Hindlimb muscle (tissue), 1 donor: Measurements from ENCODE around the gene ZHX3. TPM values are rescaled to one million over a fixed set of nuclear protein-coding genes. Genes with fewer than 3 reads are reported as not detected.

ENCODE experiments used
- DNase-seq: peaks from one replicate; pipeline ENCODE4 v3.0.0-alpha.2; 2013
- polyA plus RNA-seq: library from polyadenylated mRNA; unstranded; fragments of 120-200 nt; gene quantifications from one replicate; pipeline ENCODE4 v1.2.1, GENCODE V29; 2013; ENCODE audit not compliant: insufficient read length

ZHX3 gene
- polyA plus RNA-seq, 1 donor = 9.2 TPM

DNA sequence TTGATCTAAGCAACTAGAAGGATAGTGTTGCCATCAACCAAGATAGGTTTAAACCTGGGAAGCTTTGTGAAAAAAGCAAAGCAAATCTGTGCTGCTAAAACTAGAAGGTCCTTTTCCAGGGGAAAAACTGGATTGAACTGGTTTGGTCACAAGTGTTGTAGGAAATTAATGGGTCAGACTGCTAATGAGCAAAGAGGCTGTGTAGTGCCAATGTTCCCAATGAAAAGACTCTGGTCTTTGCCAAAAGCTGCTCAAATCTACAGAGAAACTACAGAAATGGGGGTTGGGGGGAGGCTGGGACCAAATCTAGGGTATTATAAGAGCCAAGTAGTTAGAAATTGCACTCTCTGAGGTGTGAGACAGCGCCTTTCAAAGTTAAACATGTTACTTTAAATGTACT is 95.2 kb downstream of the ZHX3 start:
- no peak for DNase-seq

DNA sequence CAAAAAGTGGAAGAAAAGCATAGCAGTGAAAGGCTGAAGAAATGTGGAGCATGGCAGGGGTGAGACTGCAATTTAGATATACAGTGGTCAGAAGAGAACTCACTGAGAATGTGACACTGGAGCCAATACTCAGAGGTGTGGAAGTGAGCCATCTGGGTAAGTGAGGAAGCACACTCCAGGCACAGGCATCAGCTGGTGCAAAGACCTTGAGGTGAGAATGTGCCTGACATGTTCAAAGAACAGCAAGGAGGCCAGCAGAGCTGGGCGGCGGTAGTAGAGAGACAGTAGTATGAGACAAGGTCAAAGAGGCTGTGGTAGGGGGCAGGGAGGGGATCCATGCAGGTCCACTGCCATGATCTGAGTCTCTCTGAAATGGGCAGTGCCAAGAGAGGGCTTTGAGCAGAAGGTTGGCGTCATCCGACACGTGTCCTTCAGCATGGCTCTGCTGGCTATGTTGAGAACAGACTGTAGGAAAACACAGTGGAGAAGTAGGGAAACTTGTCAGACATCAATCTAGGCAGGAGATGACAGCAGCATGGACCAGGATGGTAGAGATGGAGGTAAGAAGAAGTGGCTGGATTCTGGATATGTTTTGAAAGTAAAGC is 95.8 kb downstream of the ZHX3 start:
- DNase-seq = no peak

DNA sequence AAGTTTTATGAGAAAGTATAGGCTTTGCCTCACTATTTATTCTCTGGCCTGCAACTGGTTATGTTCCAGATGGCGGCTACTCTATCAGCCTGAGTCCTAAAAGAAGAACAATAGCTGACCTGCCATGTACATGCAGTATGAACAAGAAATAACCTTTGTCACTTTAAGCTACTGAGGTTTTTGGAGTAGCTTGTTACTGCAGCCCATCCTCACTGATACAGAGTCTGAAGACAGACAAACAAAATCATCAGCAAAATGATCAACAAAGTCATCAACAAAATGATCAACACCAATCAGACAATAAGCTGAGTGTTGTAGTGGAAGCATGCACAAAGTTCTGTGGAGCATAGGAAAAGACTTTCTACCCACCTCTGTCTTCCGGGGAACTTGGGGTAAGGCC is 97.7 kb downstream of the ZHX3 start:
- DNase-seq = no peak

DNA sequence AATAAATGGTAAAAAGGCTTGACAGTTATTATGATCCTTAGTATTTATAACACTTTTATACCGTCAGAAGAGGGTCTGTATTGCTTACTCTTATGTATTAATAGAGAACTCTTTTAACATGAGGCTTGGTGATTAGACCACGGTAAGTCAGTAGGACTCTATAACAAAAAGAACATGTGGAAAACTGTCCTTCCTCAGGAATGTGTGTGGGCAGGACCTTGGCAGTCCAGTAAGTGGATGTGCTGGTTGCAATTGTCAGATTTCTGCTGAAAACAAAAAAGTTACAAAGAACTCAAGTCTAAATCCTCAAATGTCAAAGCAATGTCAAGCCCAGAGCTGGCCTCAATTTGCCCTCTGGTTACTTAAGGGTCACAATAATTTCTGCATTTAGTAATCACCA is 99.1 kb downstream of the ZHX3 start:
- DNase-seq = no peak

DNA sequence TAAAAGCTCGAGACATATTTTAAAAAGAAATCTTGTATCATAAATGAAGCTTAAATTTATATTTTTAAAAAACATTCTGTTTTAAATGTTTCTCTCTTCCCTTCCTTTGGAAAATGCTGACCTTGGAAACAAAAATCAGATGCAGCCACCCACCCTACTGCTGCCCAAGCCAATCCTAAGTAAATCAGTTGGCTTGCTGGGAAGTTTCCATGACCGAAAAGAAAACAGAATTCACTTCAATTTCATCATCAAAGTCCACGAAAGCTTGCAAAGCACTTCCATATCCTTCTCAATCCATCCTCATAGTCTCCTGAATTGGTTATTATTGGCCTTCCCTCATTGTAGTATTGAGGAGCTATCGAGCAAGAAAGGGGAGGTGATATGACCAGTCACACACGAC is 100.1 kb downstream of the ZHX3 start:
- no peak for DNase-seq

DNA sequence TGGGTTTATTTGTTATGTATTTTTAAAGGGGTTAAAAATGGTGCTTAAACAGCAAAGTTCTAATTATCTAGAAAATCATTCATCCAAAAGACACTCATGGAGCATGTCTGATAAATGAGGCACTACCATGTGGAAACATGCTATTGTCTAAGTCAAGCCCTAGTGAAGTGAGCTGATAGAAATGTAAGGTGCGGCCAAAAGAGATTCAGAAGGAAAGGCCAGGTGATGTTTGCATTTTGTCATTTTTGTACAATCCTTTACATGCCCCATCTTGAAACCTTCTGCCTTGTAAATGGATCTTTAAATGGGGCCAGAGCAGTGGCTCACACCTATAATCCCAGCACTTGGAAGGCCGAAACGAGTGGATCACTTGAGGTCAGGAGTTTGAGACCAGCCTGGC is 102.9 kb downstream of the ZHX3 start:
- DNase-seq = no peak

DNA sequence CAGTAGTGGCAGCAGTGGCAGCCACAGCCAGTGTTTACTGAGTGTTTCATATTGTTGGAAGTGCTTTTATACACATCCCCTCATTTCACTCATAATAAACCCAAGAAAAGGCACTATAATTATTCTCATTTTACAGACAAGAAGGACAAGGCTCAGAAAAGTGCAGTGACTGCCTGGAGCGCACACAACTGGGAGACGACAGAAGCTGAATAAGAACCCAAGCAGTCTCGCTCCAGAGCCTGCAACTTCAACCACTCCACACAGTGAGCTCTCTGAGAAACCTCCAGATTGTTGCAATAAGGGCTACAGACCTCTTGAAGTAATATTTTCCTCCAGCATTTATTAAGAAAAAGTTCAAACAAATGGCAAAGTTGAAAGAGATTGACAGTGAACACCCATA is 103.3 kb downstream of the ZHX3 start:
- DNase-seq = no peak

DNA sequence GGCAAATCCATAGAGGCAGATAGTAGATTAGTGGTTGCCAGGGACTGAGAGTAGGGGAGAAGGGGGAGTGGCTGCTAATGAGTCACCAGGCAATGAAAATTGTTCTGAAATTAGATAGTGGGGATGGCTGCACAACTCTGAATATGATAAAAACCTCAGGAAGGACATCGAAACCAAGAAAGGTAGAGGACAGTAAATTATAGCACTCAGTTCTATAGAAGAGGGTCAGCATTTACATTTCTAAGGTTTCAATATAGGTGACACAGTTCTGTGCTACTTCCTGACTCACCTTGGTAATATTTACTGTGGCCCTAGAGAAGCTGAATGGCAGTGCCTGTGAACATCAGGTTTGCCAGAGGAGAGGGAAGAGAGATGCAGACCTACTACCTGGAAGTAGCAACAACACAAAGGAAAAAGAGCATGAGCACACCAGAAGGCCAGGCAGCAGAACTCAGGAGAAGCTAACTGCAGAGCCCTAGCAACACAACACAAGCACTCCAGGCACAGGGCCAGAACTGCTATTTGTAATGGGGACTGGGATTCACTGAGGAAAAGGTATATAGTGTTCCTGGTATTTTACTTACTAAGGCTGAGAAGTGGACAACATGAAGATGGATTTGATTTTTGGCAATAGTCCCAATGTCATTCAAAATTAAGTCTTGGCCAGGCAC is 104.2 kb downstream of the ZHX3 start:
- no peak for DNase-seq

DNA sequence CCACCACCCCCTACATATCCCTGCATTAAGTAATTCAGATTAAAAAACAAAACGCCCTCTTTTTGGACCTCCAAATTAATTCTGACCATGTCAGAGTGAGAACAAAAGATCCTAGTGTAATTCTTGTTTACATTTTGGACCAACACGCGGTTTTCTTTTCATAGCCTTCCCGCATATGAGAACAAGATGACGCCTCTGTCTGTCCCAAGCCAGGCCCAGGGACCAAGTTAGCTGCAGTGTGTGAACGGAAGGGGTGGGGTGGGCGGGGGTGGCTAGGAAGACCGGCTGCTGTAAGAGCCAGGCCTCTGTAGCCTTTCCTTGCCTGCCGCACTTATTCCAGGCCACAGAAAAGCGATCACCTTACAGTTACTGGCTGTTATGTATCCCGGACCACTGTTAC is 112.2 kb downstream of the ZHX3 start:
- DNase-seq = no peak

DNA sequence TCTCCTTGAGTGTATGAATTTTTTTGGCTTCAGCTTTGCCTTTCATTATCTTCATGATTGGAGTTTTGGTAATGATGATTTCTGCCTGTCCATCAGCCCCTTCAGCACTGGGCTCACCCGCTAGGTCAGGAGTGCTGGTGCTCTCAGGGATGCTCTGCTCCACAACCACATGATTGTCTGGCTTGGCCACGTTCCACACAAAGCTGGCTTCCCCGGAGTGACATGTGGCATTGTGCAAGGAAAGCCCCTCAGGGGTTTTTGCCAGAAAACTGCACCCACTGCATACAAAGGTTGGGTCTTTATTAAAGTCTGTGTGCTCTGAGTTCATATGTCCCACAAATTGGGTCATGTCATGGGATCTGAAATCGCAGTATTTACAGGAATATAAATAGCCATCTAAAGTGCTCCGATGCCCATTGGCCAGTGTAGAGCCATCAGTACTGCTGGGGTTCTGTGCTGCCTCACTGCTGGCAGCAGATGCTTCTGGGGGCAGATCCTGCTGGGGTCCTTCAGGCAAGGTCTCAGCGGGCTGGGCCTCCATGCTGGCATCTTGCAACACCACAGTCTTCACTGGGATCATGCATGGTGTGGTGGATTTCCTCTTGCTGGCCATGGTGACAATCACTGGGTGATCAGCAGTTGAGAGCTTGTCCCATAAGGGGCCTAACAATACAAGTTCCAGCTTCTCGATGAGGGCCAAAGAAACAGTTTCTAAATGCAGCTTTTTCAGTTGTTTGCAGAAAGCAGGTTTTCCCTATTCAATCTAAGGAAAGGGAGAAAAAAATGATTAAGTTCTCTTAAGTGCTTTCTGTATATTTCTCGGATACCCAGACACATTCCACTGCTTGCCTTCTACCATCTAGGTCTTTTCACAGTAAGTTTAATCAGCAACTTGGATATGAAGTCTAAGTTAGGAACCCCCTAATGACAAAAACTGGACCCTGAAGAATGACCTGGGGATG is 112.9 kb downstream of the ZHX3 start:
- no peak for DNase-seq

DNA sequence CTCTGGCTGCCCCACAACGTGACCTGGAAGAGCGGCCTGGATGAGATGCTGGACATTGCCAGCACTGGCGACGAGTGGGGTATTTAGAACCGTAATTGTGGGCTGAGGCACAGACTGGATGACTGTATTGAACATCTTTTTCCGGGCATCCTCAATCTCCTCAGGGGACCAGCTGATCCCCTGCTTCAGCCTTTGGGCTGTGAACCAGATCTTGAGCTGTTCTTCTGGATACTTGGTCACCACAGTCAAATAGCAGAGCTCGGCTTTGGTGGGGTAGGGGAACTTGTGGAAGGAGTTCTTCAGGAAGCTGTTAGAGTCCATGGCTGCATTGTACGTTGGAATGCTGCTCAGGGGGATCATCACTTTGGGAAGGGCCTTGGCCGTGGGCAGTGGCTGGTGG is 113.9 kb downstream of the ZHX3 start:
- no peak for DNase-seq

DNA sequence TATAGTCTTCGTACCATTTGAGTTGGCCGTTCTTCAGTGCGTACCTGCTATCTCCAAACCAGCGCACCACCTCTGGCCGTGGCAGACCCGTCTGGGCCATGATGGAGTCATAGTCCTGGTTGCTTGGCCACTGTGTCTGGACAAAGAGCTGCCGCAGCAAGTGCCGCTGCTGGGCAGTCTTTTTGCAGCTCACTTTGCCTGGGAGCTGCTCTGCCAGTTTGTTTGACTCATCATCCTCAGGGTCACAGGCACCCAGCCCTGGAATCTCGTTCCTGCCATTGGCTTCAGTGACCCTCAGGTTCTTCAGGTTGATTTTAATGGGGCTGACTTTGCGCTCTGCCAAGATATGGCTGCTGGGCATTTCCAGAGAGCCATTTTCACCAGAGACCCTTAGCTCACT is 115.1 kb downstream of the ZHX3 start:
- DNase-seq = no peak

DNA sequence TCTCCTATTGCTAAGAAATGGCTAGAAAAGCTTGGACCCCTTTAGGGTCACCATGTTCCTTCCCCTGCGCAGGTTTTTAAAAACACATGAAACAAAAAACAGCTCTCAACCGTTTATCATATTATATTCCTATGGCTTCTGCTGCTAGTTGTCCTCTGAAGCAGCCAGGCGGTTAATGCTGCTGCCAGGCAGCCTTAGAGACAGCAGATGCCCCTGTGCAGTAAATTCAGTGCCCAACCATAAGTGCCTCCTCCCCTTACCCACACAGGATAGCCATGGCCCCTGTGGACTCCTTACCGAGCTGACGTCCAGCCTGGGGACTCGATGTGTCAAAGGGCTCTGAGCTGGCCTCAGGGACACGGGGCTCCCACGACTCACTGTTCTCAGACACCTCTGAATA is 115.8 kb downstream of the ZHX3 start:
- no peak for DNase-seq

DNA sequence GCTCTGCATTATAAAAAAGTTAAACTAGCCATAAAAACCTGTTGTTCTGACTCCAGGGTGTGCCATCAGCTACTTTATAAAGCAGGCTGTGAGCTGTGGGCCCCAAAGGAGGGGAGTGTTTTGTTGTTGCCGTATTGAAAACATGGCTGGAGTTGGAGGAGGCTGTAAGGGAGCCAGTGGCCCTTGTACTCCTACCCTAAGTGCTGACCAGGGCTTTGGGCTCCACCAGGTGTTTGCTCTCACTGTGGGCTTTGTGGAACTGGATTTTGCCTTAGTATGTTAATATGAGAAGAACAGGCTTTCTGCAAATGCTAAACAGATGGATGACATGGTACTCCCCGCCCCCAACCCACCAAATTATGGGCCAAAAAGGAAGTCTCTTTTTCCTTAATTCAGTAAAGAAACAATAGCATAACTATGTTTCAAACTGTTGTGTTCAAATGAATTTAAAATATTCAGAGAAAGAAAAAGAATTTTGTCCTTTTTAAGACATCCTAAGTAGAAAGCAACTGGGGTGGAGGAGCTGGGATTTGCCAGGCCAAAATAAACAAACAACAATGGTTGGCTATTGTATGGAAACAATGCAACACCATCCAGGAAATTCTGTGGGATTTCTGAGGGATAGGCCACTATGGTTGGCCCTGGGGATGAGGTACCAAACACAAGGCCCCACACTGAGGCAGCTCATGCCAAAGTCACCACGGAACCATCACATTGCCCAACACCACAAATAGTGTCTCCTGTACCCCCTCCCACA is 116.9 kb downstream of the ZHX3 start:
- no peak for DNase-seq

DNA sequence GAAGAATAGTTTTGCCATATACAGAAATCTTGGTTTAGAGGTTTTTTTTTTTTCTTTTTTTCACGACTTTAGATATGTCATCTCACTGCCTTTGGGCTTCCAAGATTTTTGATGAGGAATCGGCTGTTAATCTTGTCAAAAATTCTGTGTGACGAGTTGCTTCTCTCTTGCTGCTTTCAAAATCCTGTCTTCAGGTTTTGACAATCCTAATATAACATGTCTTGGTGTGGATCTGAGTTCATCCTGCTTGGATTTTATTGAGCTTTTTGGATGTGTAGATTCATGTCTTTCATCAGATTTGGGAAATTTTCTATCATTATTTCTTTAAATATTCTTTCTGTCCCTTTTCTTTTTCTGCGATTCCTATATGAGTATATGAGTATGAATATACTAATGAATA is 119.1 kb downstream of the ZHX3 start:
- no peak for DNase-seq

DNA sequence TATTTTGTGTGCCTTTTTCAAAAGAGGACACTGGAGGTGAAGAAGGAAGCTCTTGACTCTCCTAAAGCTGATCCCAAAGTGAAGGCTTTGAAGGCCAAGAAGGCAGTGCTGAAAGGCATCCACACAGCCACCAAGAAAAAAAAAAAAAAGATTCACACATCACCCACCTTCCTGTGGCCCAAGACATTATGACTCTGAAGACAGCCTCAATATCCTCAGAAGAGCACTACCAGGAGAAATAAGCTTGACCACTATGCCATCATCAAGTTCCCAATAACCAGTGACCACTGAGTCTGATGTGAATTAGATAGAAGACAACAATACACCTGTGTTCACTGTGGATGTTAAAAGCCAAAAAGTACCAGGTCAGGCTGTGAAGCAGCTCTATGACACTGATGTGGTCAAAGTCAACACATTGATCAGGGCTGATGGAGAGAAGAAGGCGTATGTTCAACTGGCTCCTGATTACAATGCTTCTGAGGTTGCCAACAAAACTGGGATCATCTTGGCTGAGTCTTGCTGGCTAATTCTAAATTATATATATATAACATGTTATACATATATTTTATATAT is 120.8 kb downstream of the ZHX3 start:
- DNase-seq = no peak

DNA sequence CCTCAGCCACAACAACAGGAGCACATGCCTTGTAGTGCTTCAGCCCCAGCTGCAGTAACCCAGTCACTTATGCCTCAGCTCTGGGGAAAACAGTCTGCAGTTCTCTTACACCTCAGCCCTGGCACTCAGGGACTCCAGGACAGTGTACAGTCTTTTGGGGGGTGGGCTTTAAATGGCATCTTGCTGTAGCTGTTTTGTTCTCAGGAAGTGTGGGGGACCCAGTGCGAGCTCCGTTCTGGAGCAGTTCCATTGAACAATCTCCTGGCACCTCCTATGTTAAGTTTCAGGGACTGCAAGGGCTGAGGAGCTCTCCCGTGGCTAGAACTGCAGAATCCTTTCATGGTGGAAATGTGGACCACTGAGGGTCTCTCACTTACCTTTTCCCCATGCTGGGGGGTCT is 125.0 kb downstream of the ZHX3 start:
- no peak for DNase-seq

DNA sequence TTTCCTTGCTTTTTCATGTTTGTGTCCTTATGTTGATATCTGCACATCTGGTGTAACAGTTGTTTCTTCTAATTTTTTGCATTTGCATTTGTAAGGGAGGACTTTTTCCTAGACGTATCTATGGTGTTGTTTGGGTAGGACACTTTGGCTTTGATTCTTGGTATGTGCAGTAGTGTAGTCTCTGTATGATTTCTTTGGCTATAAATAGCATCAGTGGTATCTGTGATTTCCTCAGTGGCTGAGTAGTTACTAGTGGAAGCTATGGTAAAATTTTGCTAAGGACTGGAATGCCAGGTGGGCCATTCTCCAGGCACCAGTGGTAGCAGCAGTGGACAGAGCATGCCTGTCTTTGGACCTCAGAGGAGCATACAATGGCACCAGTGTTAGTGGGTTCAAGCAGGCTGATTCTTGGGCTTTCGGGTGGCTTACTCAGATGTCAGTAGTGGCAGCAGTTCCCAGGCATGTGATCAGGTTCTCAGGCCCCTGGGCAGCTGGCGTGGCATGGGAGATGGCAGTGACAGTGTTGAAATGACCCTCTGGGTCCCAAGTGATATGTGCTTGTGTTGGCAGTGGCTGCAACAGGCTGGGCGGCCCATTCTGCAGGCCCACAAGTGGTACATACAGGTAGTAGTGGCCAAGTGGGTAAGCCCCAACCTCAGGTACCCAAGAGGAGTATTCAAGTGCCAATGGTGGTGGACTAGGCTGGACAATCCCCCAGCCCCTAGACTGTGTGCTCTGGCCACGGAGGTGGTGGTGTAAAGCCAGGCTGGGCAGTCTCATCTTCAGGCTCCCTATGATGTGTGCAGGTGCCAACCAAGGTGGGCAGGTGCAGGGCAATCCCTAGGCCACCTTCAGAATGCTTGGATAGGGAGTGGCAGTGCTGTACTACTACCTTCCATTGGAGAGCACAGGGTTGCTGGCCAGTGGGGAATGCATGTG is 125.7 kb downstream of the ZHX3 start:
- DNase-seq = no peak

DNA sequence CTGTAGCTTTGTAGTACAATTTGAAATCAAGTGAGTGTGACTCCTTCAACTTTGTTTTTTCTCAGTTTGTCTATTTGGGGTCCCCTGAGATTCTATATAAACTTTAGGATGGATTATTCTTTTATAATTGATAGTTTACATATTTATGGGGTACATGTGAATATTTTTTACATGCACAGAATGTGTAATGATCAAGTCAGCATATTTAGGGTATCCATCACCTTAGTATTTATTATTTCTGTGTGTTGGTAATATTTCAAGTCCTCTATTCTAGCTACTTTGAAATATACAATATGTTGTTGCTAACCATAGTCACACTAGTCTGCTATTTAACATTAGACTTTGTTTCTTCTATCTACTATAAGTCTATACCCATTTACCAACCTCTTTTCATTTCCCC is 129.9 kb downstream of the ZHX3 start:
- no peak for DNase-seq

DNA sequence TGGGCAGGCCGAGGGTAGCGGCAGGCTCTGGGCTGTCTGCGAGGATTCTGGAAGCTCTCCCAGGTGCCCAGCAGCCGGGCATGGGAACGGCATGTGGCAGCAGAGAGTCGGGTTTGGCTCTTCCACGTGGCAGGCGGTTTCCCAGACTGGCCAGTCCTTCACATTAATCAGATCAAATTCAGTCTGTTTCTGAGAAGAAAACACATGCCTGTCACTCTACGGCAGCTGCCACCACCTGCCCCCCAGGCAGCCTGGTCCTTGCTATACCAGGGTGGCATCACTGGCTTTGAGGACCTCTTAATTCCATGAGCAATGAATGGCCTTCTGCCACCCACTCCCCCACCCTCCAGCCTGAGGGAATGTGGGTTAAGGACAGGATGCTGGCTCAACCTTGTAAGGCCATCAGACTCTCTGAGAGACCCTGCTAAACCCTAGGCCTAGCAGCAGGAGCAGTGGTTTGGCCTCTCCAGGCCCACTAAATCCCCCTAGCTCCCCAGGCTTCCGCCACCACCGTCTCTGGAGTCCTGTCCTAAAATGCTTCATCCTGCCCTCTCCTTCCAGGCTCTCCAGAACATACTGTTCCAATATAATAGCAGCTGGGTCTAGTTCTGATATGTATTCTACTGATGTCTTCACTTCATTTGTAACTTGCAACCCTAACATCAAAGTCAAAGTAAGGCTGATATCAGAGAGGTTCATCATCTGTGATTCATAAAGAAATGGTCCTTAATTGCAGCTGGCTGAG is 132.3 kb downstream of the ZHX3 start:
- no peak for DNase-seq

DNA sequence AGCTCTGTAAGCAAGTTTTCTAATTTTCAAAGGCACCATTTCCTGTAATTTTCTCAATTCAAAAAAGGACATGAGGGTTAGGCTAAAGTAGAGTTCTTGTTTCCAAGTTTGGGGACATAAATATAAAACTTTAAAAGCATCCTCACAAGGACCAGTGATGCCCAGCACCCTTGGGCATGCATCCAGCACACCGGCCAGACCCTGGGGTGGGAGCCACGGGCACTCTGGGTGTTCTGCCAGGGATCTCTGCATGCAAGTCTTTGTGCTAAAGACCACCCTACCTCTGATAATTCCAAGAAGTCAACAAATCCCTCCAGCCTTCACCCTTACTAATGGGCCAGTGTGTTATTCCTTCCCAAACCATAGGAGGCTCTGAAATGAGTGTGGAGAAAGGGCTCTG is 133.7 kb downstream of the ZHX3 start:
- no peak for DNase-seq
